ENCODE results near the gene USP36. TPM values are rescaled to one million over a fixed set of nuclear protein-coding genes. Genes with fewer than 3 reads are reported as not detected.

The USP36 gene
- polyA plus RNA-seq, 3 donors = 4.4 to 30.0 (median 6.1) TPM

GRCh38 chr17:78862073-78863023 is 21.7 kb upstream of the USP36 start:
- Mint-ChIP-seq H3K9me3 (no peaks in the 10 kb centered on the region), H3K4me1 (peaks cover 42% of the 10 kb centered on the region), H3K27me3 (ENCODE audit: low read depth in 3 of 3) (no peaks in the 10 kb centered on the region), H3K4me3 (peak overlapping the region; percentile 21 to 35), H3K27ac (peak overlapping the region; percentile 97 to 99 (median 98)), H3K36me3 (peaks cover 39 to 63% of the 10 kb centered on the region in 2 donors)
- no peaks in the 10 kb centered on the region for H3K9me3 ChIP-seq (replicated peaks in 1 of 2; ENCODE audit: control insufficient read depth in 1 of 2, insufficient read depth in 1 of 2, low read length in 2 of 2)
- H4K20me1 ChIP-seq (ENCODE audit: insufficient read depth, low read length) = peaks cover 80% of the 10 kb centered on the region
- H3K4me1 ChIP-seq (ENCODE audit: control insufficient read depth in 1 of 2, insufficient read depth in 2 of 2, low read length in 2 of 2) = peaks cover 36 to 63% of the 10 kb centered on the region in 2 donors
- no peak overlapping the region for H3K4me3 ChIP-seq (replicated peaks in 1 of 3; ENCODE audit: low read depth in 2 of 3, low read length in 3 of 3)
- H2AFZ ChIP-seq (ENCODE audit: insufficient read depth, low read depth, low read length, poor library complexity, severe bottlenecking) = peak overlapping the region; percentile 29
- peaks cover 22 to 38% of the 10 kb centered on the region in 2 donors for H3K36me3 ChIP-seq (replicated peaks in 1 of 2; ENCODE audit: control insufficient read depth in 1 of 2, insufficient read depth in 2 of 2, low read length in 2 of 2)
- H3K27me3 ChIP-seq (ENCODE audit: control insufficient read depth in 2 of 2, insufficient read depth in 2 of 2, low read length in 2 of 2) = no peaks in the 10 kb centered on the region
- TF ChIP-seq CTCF (IDR thresholded peaks at IDR 0.05) = no peak
- H3K27ac ChIP-seq (ENCODE audit: low read depth in 1 of 2, low read length in 2 of 2) = peak overlapping the region; percentile 85 to 93
- intact Hi-C loops (cut with micrococcal nuclease) = loop anchor here (1.0 to 5.0 kb wide), 4 partner anchors 21 to 125 kb away; partner anchors contain the start of gene TIMP2 (in 1 of the 2)
- H3K79me2 ChIP-seq (ENCODE audit: insufficient read depth, low read length) = peaks cover 35% of the 10 kb centered on the region
- H3K4me2 ChIP-seq (replicated peaks; ENCODE audit: extremely low read depth, low read length, poor library complexity, severe bottlenecking) = peak overlapping the region; percentile 5
- DNase-seq = peak; percentile 94 to 98 (median 95)
- peak overlapping the region; percentile 55 for H3K9ac ChIP-seq (ENCODE audit: insufficient read depth, low read length, poor library complexity, severe bottlenecking)
- 56% methylated on average over 8 of the region's 17 CpGs for WGBS (ENCODE audit: insufficient coverage)

- Histone ChIP-seq H3K4me3 (replicated peaks in 1 of 3; ENCODE audit: low read depth in 2 of 3, low read length in 3 of 3) (no peak overlapping the region), H3K79me2 (ENCODE audit: insufficient read depth, low read length) (peaks cover 34% of the 10 kb centered on the region), H3K27me3 (ENCODE audit: control insufficient read depth in 2 of 2, insufficient read depth in 2 of 2, low read length in 2 of 2) (no peaks in the 10 kb centered on the region), H3K9me3 (replicated peaks in 1 of 2; ENCODE audit: control insufficient read depth in 1 of 2, insufficient read depth in 1 of 2, low read length in 2 of 2) (no peaks in the 10 kb centered on the region), H3K4me1 (ENCODE audit: control insufficient read depth in 1 of 2, insufficient read depth in 2 of 2, low read length in 2 of 2) (peaks cover 25 to 52% of the 10 kb centered on the region in 2 donors), H4K20me1 (ENCODE audit: insufficient read depth, low read length) (peaks cover 81% of the 10 kb centered on the region), H3K27ac (ENCODE audit: low read depth in 1 of 2, low read length in 2 of 2) (peak overlapping the region; percentile 85 to 93), H3K36me3 (replicated peaks in 1 of 2; ENCODE audit: control insufficient read depth in 1 of 2, insufficient read depth in 2 of 2, low read length in 2 of 2) (peaks cover 33 to 49% of the 10 kb centered on the region in 2 donors), H3K9ac (ENCODE audit: insufficient read depth, low read length, poor library complexity, severe bottlenecking) (no peak overlapping the region), H3K4me2 (replicated peaks; ENCODE audit: extremely low read depth, low read length, poor library complexity, severe bottlenecking) (no peak overlapping the region), H2AFZ (ENCODE audit: insufficient read depth, low read depth, low read length, poor library complexity, severe bottlenecking) (no peak overlapping the region)
- H3K4me1 Mint-ChIP-seq = peaks cover 31% of the 10 kb centered on the region
- no peak for DNase-seq
- H3K9me3 Mint-ChIP-seq = no peaks in the 10 kb centered on the region
- no peaks in the 10 kb centered on the region for H3K27me3 Mint-ChIP-seq (ENCODE audit: low read depth in 3 of 3)
- intact Hi-C loops (cut with micrococcal nuclease) = loop anchor here (5.0 kb wide), 2 partner anchors 61 to 126 kb away; no protein-coding TSS in a partner anchor
- WGBS (ENCODE audit: insufficient coverage) = no CpG with 5 or more reads among the region's 4 CpGs
- H3K36me3 Mint-ChIP-seq = peaks cover 46 to 71% of the 10 kb centered on the region in 2 donors
- peak overlapping the region; percentile 58 to 99 (median 98) for H3K27ac Mint-ChIP-seq
- no peak for TF ChIP-seq CTCF (IDR thresholded peaks at IDR 0.05)
- H3K4me3 Mint-ChIP-seq = no peak overlapping the region
Observed at GRCh38 chr17:78861229-78861628, 20.6 kb upstream of the USP36 start.

Data from CD14-positive monocyte (primary cell).